Placental epithelial cell (primary cell): ENCODE data around the gene TTYH3. TPM values are rescaled to one million over a fixed set of nuclear protein-coding genes. Genes with fewer than 3 reads are reported as not detected.

Experiments
- total RNA-seq: library from RNA; depleted of rRNA; stranded (reverse); fragments of >200 nt; gene quantifications from 2 replicates; pipeline ENCODE4 v1.2.3, GENCODE V29; 2012

Gene TTYH3
- 31.4 and 52.5 TPM in 2 replicates for total RNA-seq

GRCh38 chr7:2631946-2632732, at the start of gene TTYH3:
TSS of gene TTYH3 (plus strand) at chr7:2631986. CDS start at chr7:2632156, 170 bp downstream.

DNA sequence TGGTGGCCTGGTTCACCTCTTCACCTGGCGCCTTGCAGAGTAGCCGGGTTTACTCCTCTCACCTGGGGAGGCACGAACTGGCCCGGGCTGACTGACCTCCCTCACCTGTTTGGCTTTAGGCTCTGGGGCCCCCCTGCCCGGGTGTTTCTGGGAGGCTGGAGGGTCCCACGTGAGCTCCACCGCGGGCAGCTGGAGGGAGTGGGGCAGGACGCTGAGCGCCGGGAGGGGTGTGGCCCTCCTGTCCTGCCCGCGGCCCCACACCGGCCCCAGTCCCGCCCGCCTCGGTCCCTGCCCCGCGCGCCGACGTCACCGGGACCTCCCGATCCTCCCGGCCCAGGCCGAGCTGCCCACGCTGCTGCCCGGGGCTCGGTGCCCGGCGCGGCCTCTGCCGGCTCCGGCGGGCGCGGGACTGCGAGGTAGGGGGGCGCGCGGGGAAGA, 56.1 kb downstream of the TTYH3 start, which contains the start of gene AMZ1:
Gene AMZ1, plus strand, starts transcription at position 322 of the 438 bp plus-strand sequence. CDS start 12,250 bp downstream, outside the sequence.

Other genes with a start within 250 kb of the TTYH3 start
- 3.5 and 7.3 TPM in 2 replicates for gene CHST12, start 228.4 kb upstream of the TTYH3 start, total RNA-seq
- gene GRIFIN, start 155.6 kb upstream of the TTYH3 start, total RNA-seq: not detected in 2 replicates
- gene LFNG, start 112.2 kb upstream of the TTYH3 start, total RNA-seq: 0.79 and 9.1 TPM in 2 replicates
- 25.9 and 36.9 TPM in 2 replicates for gene BRAT1, start 76.5 kb upstream of the TTYH3 start, total RNA-seq
- gene IQCE, start 73.0 kb upstream of the TTYH3 start, total RNA-seq: 11.4 TPM in 2 replicates
- 11.0 and 16.2 TPM in 2 replicates for gene AMZ1, start 56.2 kb downstream of the TTYH3 start, total RNA-seq
- 31.7 and 36.9 TPM in 2 replicates for gene GNA12, start 212.3 kb downstream of the TTYH3 start, total RNA-seq